ENCODE data around the gene ALPI. TPM values are rescaled to one million over a fixed set of nuclear protein-coding genes. Genes with fewer than 3 reads are reported as not detected.
"Not testable (repeated sequence)": the region's sequence is repeated elsewhere in the genome, so short reads cannot be mapped to it uniquely, and the experiment has no call there.

Gene ALPI
- total RNA-seq, 2 donors from 2014 or later: not detected

DNA sequence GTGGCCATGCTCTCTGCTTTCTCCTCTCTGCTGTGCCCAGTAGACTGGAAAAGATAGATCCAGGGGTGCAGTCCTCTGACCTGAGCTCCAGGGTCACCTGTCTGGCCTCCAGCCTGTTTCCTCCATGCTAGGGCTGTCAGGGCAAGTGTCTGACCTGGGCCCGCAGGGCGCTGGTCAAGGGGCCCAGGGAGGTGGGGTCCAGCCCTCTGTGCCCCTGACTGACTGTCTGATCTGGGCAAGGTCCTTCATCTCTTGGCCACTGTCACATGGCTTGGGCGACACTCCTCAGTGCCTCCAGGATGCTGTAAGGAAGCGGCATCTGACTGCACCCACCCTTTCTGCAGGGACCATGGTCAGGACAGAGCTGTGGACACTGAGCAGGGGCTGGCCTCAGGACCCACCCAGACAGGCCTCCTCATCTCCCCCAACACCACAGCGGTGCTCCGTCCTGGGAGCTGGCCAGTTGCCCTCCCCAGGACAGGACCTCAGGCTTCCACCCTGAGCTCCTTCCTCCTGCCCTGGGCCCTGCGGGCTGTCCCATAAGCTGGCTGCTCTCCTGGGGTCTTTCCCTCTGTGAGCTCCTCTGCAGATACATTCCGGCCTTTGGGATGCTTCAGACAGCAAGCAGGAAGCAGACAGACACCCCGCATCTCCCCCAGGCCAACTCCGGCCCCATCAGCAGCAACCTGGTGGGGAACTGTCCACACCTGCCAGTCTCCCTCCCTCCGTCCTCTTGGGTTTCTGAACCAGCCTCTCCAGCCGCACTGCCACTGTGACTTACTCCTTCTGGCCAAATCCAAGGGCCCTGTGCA is 21.2 kb upstream of the ALPI start:
- no peak for ATAC-seq (replicated peaks)
- Mint-ChIP-seq H3K27ac (no peak overlapping the region), H3K4me3 (no peak overlapping the region), H3K27me3 (no peaks in the 10 kb centered on the region), H3K36me3 (ENCODE audit: low read depth) (no peaks in the 10 kb centered on the region), H3K9me3 (no peaks in the 10 kb centered on the region), H3K4me1 (no peaks in the 10 kb centered on the region)

- Mint-ChIP-seq H3K36me3 (ENCODE audit: low read depth) (no peaks in the 10 kb centered on the region), H3K4me1 (no peaks in the 10 kb centered on the region), H3K27ac (no peak overlapping the region), H3K27me3 (no peaks in the 10 kb centered on the region), H3K4me3 (no peak overlapping the region), H3K9me3 (no peaks in the 10 kb centered on the region)
- ATAC-seq (replicated peaks): no peak
Measured at GRCh38 chr2:232435375-232435648, 20.6 kb upstream of the ALPI start.

- Mint-ChIP-seq H3K36me3 (ENCODE audit: low read depth) (no peaks in the 10 kb centered on the region), H3K4me1 (no peaks in the 10 kb centered on the region), H3K27me3 (no peaks in the 10 kb centered on the region), H3K27ac (no peak overlapping the region), H3K4me3 (no peak overlapping the region), H3K9me3 (no peaks in the 10 kb centered on the region)
- ATAC-seq (replicated peaks): no peak
Measured at GRCh38 chr2:232435805-232436204, 20.1 kb upstream of the ALPI start.

GRCh38 chr2:232436381-232437194 is 19.4 kb upstream of the ALPI start:
- no peaks in the 10 kb centered on the region for H3K4me1 Mint-ChIP-seq
- H3K36me3 Mint-ChIP-seq (ENCODE audit: low read depth): no peaks in the 10 kb centered on the region

GRCh38 chr2:232437195-232437571 is 18.8 kb upstream of the ALPI start:
- Mint-ChIP-seq H3K27me3 (no peaks in the 10 kb centered on the region), H3K9me3 (no peaks in the 10 kb centered on the region), H3K27ac (no peak overlapping the region), H3K36me3 (ENCODE audit: low read depth) (no peaks in the 10 kb centered on the region), H3K4me3 (no peak overlapping the region), H3K4me1 (no peaks in the 10 kb centered on the region)
- ATAC-seq (replicated peaks): no peak

More at GRCh38 chr2:232436381-232437194, 19.4 kb upstream of the ALPI start:
- H3K27ac Mint-ChIP-seq: no peak overlapping the region
- H3K9me3 Mint-ChIP-seq: no peaks in the 10 kb centered on the region
- no peaks in the 10 kb centered on the region for H3K27me3 Mint-ChIP-seq
- ATAC-seq (replicated peaks): no peak
- no peak overlapping the region for H3K4me3 Mint-ChIP-seq

- Mint-ChIP-seq H3K4me1 (no peaks in the 10 kb centered on the region), H3K9me3 (no peaks in the 10 kb centered on the region), H3K27me3 (no peaks in the 10 kb centered on the region), H3K36me3 (ENCODE audit: low read depth) (no peaks in the 10 kb centered on the region), H3K4me3 (no peak overlapping the region), H3K27ac (no peak overlapping the region)
- no peak for ATAC-seq (replicated peaks)
Measured at GRCh38 chr2:232438091-232438490, 17.9 kb upstream of the ALPI start.

GRCh38 chr2:232438951-232439757 is 16.8 kb upstream of the ALPI start:
- ATAC-seq (replicated peaks): peak; percentile 37
- H3K4me1 Mint-ChIP-seq: no peaks in the 10 kb centered on the region
- H3K9me3 Mint-ChIP-seq: no peaks in the 10 kb centered on the region

DNA sequence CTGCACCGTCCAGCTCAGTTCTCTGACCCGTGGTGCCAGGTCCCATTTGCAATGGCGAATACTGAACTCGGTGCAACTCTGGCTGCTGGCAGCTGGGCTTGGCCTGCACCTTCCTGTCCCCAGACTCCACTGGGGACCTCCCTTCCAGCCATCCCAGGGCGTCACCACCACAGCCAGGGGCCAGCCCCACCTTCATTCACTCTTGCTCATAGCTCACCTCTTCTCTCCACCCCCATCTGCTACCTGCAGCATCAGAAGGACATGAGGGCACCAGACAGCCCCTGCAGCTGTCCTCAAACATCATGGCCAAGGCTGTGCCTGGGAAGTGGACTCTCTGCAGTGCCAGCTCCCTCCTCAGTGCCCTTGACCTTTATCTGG is 16.2 kb upstream of the ALPI start:
- no peak for ATAC-seq (replicated peaks)
- Mint-ChIP-seq H3K4me3 (no peak overlapping the region), H3K36me3 (ENCODE audit: low read depth) (no peaks in the 10 kb centered on the region), H3K9me3 (no peaks in the 10 kb centered on the region), H3K27ac (no peak overlapping the region), H3K4me1 (no peaks in the 10 kb centered on the region), H3K27me3 (no peaks in the 10 kb centered on the region)

More at GRCh38 chr2:232438951-232439757, 16.8 kb upstream of the ALPI start:
- Mint-ChIP-seq H3K36me3 (ENCODE audit: low read depth) (no peaks in the 10 kb centered on the region), H3K27me3 (no peaks in the 10 kb centered on the region), H3K4me3 (no peak overlapping the region), H3K27ac (no peak overlapping the region)

GRCh38 chr2:232440220-232441018 is 15.5 kb upstream of the ALPI start:
- not testable (repeated sequence) for H3K27me3 Mint-ChIP-seq; H3K36me3 Mint-ChIP-seq (ENCODE audit: low read depth); H3K27ac Mint-ChIP-seq; H3K9me3 Mint-ChIP-seq; H3K4me1 Mint-ChIP-seq; H3K4me3 Mint-ChIP-seq
- peak; percentile 83 for ATAC-seq (replicated peaks)

DNA sequence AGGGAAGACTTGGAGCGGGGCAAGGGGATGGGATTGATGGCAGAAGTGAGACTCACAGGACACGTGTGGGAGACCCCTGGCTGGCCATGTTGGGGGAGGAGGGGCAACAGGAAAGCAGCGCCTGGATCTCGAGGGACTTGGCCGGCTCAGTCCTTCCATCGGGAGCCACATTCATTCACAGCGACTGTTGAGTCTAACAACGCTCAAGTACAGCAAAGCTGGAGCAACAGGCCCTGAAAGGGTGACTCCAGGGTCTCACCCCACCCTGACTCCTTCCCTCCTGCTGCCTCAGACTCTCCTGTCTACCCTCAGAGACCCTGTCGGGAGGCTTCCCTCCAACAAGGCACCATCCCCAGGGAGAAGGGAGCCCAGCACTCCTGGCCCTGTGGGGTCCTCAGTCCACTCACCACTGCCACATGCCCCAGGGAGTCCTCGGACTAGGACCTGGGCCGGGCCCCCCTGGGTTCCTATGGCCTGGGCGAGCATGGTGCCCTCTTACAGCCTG is 14.8 kb upstream of the ALPI start:
- H3K36me3 Mint-ChIP-seq (ENCODE audit: low read depth): no peaks in the 10 kb centered on the region
- H3K4me3 Mint-ChIP-seq: no peak overlapping the region
- H3K27ac Mint-ChIP-seq: no peak overlapping the region
- ATAC-seq (replicated peaks): no peak
- H3K27me3 Mint-ChIP-seq: no peaks in the 10 kb centered on the region
- H3K4me1 Mint-ChIP-seq: no peaks in the 10 kb centered on the region
- H3K9me3 Mint-ChIP-seq: no peaks in the 10 kb centered on the region

DNA sequence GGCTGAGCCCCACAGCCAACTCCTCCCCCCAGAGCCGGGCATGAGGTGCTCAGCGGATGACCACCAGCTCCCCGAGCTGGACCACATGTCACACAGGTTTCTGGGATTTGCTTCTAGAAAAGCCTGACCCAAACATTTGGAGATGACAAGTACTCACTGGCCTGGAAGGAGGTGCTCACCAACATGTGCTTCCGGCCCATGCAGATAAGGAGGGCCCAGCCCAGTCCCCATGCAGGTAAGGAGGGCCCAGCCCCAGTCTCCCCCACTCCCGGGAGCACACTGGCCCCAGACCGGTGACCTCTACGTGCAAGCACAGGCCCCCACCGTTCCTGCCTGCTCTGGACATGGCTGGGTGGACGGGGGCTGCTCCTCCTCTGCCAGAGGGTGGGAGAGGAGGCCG is 14.0 kb upstream of the ALPI start:
- H3K9me3 Mint-ChIP-seq; ATAC-seq (replicated peaks); H3K4me1 Mint-ChIP-seq: not testable (repeated sequence)

GRCh38 chr2:232442431-232442830 is 13.5 kb upstream of the ALPI start:
- not testable (repeated sequence) for H3K27me3 Mint-ChIP-seq; H3K4me1 Mint-ChIP-seq; H3K36me3 Mint-ChIP-seq (ENCODE audit: low read depth); H3K4me3 Mint-ChIP-seq; H3K9me3 Mint-ChIP-seq; H3K27ac Mint-ChIP-seq; ATAC-seq (replicated peaks)

More for the DNA sequence above, 14.0 kb upstream of the ALPI start:
- not testable (repeated sequence) for H3K27ac Mint-ChIP-seq; H3K4me3 Mint-ChIP-seq; H3K36me3 Mint-ChIP-seq (ENCODE audit: low read depth); H3K27me3 Mint-ChIP-seq

GRCh38 chr2:232443047-232443446 is 12.9 kb upstream of the ALPI start:
- not testable (repeated sequence) for H3K4me3 Mint-ChIP-seq; H3K9me3 Mint-ChIP-seq; H3K27ac Mint-ChIP-seq; H3K36me3 Mint-ChIP-seq (ENCODE audit: low read depth); H3K4me1 Mint-ChIP-seq; ATAC-seq (replicated peaks); H3K27me3 Mint-ChIP-seq

All from activated T-helper 17 cell treated with anti-CD3 and anti-CD28 coated beads, Interleukin-2, amount 50 U/mL, for 72 hours (primary cell).